Stomach (tissue), 4 donors: ENCODE measurements around the gene SLC18B1.

ENCODE experiments used
- EP300 ChIP-seq: sonication (generic); formaldehyde crosslinking; IDR thresholded peaks from one replicate; pipeline ENCODE4 v1.6.1; 2017; ENCODE audit warnings: antibody characterized with exemption
- POLR2A ChIP-seq, 4 donors: fragments of 450-650 bp; IDR thresholded peaks; one replicate each; pipeline ENCODE4 v1.6.1; 2016; ENCODE audit warnings: antibody characterized with exemption in 4 of 4, control low read depth in 2 of 4, mild to moderate bottlenecking in 1 of 4, moderate library complexity in 1 of 4
- POLR2AphosphoS5 ChIP-seq, 3 donors: sonication (generic); formaldehyde crosslinking; IDR thresholded peaks; one replicate each; pipeline ENCODE4 v1.6.1; 2016; ENCODE audit warnings: antibody characterized with exemption in 3 of 3
- TF ChIP-seq, protein P1 (sequence below), 7 experiments: fragments of 450-650 bp in 4 of 7; fragments of 200-600 bp in 3 of 7; sonication (generic) in 3 of 7; IDR thresholded peaks; one replicate each; pipeline ENCODE4 v1.5.1; 2016 to 2019; ENCODE audit warnings: antibody characterized with exemption in 7 of 7, control low read depth in 2 of 7, mild to moderate bottlenecking in 1 of 7

DNA sequence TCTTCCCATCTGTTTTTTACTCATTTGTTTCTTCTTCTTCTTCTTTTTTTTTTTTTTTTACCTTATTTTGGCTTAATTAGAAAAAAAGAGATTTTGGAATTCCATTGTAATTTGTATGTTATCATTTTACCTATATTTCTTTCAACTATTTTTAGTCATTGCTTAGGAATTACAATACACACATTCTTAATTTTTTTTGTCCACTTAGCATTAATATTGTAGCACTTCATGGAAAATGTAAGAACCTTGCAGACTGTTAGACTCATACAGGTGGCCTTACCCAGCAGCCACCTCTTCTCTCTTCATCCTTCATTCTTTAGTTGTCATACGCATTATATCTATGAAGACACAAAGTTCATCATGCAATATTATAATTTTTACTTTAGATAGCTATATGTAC is 5.8 kb upstream of the SLC18B1 start:
- TF ChIP-seq POLR2A (IDR thresholded peaks at IDR 0.05) = no peak
- no peak for TF ChIP-seq POLR2AphosphoS5 (IDR thresholded peaks at IDR 0.05)
- TF ChIP-seq, protein P1, sequence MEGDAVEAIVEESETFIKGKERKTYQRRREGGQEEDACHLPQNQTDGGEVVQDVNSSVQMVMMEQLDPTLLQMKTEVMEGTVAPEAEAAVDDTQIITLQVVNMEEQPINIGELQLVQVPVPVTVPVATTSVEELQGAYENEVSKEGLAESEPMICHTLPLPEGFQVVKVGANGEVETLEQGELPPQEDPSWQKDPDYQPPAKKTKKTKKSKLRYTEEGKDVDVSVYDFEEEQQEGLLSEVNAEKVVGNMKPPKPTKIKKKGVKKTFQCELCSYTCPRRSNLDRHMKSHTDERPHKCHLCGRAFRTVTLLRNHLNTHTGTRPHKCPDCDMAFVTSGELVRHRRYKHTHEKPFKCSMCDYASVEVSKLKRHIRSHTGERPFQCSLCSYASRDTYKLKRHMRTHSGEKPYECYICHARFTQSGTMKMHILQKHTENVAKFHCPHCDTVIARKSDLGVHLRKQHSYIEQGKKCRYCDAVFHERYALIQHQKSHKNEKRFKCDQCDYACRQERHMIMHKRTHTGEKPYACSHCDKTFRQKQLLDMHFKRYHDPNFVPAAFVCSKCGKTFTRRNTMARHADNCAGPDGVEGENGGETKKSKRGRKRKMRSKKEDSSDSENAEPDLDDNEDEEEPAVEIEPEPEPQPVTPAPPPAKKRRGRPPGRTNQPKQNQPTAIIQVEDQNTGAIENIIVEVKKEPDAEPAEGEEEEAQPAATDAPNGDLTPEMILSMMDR (IDR thresholded peaks at IDR 0.05) = no peak
- no peak for TF ChIP-seq EP300
